ENCODE results near the gene MAPK8IP1.
"Not testable (repeated sequence)": the region's sequence is repeated elsewhere in the genome, so short reads cannot be mapped to it uniquely, and the experiment has no call there.

The MAPK8IP1 gene

DNA sequence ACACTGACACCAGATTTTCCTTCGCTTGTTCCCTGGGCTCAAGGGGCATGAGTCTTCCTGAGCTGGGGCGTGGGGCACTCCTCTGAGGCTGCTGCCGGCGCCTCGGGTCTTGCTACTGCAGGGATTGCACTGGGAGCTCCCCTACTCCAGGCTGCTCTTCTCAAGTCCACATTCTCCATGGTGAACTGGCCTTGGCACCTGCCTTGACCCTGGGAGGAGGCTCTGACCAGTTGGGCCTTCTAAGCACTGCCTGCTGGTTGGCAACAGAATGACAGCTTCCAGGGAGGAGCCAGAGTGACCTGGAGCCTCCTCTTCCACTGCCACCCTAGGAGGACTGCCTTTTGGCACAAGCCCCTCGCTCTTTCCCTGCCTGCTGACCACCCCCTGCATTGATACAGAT lies 12.1 kb downstream of the MAPK8IP1 start:
- TF ChIP-seq, protein P1, sequence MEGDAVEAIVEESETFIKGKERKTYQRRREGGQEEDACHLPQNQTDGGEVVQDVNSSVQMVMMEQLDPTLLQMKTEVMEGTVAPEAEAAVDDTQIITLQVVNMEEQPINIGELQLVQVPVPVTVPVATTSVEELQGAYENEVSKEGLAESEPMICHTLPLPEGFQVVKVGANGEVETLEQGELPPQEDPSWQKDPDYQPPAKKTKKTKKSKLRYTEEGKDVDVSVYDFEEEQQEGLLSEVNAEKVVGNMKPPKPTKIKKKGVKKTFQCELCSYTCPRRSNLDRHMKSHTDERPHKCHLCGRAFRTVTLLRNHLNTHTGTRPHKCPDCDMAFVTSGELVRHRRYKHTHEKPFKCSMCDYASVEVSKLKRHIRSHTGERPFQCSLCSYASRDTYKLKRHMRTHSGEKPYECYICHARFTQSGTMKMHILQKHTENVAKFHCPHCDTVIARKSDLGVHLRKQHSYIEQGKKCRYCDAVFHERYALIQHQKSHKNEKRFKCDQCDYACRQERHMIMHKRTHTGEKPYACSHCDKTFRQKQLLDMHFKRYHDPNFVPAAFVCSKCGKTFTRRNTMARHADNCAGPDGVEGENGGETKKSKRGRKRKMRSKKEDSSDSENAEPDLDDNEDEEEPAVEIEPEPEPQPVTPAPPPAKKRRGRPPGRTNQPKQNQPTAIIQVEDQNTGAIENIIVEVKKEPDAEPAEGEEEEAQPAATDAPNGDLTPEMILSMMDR (IDR thresholded peaks at IDR 0.05; ENCODE audit: low read depth, low read length, missing control alignments), result no peak
- H3K4me3 ChIP-seq (ENCODE audit: low read depth, low read length), result no peak overlapping the region
- DNase-seq (ENCODE audit: low read depth), result no peak

DNA sequence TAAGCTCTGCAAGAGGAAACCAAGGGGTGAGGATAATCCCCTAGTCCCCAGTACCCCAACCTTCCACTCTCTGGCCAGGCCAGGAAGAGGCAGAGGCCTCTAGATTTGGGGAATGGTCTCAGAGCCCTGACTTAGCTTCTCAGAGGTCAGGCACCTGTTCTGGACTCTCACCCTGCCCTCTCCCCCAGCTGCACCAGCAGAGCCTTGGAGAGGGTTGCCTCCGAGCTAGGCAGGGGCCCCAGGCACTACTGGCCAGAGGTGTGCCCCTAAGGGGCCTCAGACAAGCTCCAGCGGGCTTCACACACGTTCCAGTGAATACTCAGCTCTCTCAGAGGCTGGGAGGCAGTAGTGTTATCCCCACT lies 13.6 kb downstream of the MAPK8IP1 start:
- no peak overlapping the region for H3K4me3 ChIP-seq (ENCODE audit: low read depth, low read length)
- no peak for DNase-seq (ENCODE audit: low read depth)
- TF ChIP-seq, protein P1 (IDR thresholded peaks at IDR 0.05; ENCODE audit: low read depth, low read length, missing control alignments), result no peak

DNA sequence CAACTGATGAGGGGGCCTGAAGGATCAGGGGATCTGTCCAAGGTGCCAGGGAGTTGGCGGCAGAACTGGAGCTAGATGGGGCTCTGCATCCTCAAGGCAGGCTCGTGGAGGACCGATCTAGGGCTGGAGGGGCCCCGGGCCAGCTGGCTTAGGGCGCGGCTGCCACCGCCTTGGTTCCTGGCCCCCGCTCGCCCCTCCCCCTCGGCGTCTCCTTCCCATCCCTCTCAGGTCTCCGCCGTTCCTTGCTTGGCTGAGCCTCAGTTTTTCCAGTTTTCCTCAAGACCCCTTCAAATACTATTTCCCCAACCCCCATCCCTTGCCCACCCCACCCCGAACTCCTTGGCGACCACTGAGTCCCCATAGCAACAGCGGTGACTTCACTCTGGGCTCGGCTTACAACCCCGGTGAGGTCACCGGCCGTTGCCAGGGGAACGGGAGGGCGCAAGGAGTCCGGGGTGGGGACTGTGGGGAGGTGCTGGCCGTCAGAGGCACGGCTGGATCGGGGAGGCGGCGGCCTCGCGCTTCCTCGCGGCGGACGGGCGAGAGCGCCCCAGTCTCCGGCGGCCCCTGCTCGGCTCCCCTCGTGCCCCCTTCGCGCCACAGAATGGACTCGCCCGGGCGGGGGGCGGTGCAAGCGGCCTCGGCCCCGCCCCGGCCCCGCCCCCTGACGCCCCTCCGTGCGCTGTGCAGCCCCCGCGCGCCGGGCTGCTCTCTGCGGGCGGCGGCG lies 14.2 kb downstream of the MAPK8IP1 start:
- no peak for DNase-seq (ENCODE audit: low read depth)
- H3K4me3 ChIP-seq (ENCODE audit: low read depth, low read length), result peak overlapping the region; percentile 40
- TF ChIP-seq, protein P1 (IDR thresholded peaks at IDR 0.05; ENCODE audit: low read depth, low read length, missing control alignments), result no peak

DNA sequence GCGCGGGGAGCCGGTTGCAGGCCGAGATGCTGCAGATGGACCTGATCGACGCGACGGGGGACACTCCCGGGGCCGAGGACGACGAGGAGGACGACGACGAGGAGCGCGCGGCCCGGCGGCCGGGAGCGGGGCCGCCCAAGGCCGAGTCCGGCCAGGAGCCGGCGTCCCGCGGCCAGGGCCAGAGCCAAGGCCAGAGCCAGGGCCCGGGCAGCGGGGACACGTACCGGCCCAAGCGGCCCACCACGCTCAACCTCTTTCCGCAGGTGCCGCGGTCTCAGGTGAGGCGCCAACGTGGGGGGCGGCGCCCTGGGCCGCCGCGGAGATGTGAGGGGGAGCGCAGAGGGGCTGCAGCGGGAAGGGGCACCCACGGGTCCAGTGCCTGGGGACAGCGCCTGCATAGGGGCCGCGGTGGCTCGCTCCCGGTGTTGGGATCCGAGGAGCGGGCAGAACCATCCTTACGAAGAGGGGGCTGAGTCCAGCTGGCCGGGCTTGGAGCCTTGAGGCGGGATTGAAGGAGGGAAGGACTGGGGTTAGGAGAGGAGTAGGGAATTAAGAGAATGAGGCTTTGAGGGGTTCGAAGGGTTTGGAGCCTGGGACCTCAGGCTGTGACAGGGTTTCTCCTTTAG lies 14.8 kb downstream of the MAPK8IP1 start:
- H3K4me3 ChIP-seq (ENCODE audit: low read depth, low read length); DNase-seq (ENCODE audit: low read depth): not testable (repeated sequence)

DNA sequence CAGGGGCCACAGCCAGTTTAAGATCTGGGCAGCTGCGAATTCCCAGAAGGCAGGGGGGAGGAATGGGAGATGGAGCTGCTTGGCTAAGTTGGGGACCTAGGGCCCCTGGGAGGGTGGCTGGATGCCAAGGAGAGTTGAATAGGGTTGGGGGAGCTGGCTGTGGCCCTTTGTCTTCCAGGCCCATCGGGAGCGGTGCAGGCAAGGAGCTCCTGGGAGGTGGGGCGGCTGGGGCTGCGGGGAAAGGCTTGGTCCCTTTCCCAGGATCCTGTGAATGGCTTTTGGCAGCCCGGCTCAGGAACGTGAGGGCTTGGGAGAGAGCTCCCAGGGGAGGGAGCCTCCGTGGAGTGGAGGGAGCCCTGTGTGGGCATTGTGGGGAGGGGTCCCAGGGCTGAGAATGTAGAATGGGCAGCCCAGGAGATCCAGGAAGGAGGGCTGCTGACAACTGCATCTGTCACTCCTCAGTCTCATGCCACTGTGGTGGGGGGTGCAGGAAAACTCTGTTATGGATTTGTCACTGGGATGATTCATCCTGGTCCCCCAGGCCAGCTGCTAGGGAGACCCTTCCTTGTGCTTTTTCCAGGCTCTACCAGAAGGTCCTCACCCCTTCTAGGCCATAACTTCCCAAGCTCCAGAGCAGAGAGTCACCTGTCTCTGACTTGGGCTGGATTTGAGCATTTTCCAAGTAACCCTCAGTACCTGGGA lies 15.6 kb downstream of the MAPK8IP1 start:
- DNase-seq (ENCODE audit: low read depth), result no peak
- no peak overlapping the region for H3K4me3 ChIP-seq (ENCODE audit: low read depth, low read length)
- TF ChIP-seq, protein P1 (IDR thresholded peaks at IDR 0.05; ENCODE audit: low read depth, low read length, missing control alignments), result no peak

DNA sequence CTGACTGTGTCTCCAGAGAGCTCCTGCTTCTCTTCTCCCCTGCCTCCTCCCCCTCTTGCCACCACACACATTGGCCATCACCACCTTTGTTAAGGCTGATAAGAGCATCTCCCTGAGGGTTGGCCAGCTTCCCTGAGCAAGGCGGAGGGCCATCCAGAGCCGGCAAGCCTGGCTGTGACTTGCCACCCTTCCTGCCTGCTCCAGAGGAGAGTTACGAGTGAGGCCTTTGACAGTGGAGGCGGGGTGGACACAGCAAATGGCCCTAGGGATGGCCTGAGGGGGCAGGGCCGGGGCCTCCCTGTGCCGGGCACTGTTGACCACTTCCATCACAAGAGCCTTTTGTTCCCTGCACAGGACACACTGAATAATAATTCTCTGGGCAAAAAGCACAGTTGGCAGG lies 16.2 kb downstream of the MAPK8IP1 start:
- no peak for DNase-seq (ENCODE audit: low read depth)
- TF ChIP-seq, protein P1 (IDR thresholded peaks at IDR 0.05; ENCODE audit: low read depth, low read length, missing control alignments), result no peak

More for the DNA sequence above, 16.2 kb downstream of the MAPK8IP1 start:
- no peak overlapping the region for H3K4me3 ChIP-seq (ENCODE audit: low read depth, low read length)

Measured in GM12864 (cell line).